ENCODE measurements around the gene CDX2. TPM values are rescaled to one million over a fixed set of nuclear protein-coding genes. Genes with fewer than 3 reads are reported as not detected.

Gene CDX2
- not detected for total RNA-seq

GRCh38 chr13:27969082-27969865 lies at the start of gene CDX2:
CDX2 (minus strand) TSS chr13:27969315; CDS start chr13:27969006, 309 bp downstream.

GRCh38 chr13:27988520-27988919 lies 19.4 kb upstream of the CDX2 start, which contains the start of gene URAD:
URAD (minus strand) TSS chr13:27988693; CDS start chr13:27988637, 56 bp downstream.

DNA sequence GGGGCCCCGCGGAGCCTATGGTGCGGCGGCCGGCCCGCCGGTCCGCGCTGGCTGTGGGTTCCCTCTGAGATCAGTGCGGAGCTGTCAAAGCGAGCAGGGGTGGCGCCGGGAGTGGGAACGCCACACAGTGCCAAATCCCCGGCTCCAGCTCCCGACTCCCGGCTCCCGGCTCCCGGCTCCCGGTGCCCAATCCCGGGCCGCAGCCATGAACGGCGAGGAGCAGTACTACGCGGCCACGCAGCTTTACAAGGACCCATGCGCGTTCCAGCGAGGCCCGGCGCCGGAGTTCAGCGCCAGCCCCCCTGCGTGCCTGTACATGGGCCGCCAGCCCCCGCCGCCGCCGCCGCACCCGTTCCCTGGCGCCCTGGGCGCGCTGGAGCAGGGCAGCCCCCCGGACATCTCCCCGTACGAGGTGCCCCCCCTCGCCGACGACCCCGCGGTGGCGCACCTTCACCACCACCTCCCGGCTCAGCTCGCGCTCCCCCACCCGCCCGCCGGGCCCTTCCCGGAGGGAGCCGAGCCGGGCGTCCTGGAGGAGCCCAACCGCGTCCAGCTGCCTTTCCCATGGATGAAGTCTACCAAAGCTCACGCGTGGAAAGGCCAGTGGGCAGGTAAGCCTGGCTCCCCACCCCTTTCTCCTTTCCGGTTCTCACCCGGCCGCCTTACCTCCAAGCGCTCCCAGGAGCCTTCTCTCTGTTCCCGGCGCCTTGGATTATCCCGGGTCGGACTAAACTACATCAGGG lies 49.0 kb downstream of the CDX2 start, which contains the start of gene PDX1:
Gene PDX1 (plus strand): TSS at position 67 of the 743 bp plus-strand sequence. CDS start 139 bp downstream, at position 206.

Small RNA genes within 50 kb of the gene (small RNA-seq; reads per million reads assigned to genes)
- gene ATP5F1EP2 (ENCODE audit: low replicate concordance) (not detected), gene RN7SL272P (ENCODE audit: low replicate concordance) (0.09 reads per million)

Other genes with a start within 250 kb of the CDX2 start
- gene GSX1, start 176.8 kb downstream of the CDX2 start, total RNA-seq, result not detected
- gene PDX1, start 49.3 kb downstream of the CDX2 start, total RNA-seq, result not detected
- gene URAD, start 19.4 kb upstream of the CDX2 start, total RNA-seq, result not detected
- 1.3 TPM for gene FLT3, start 131.3 kb upstream of the CDX2 start, total RNA-seq
- gene PAN3, start 169.2 kb upstream of the CDX2 start, total RNA-seq, result 59.5 TPM

Data from parietal lobe (tissue), 2 donors.